K562 (cell line): ENCODE data around the gene ZEB2. TPM values are rescaled to one million over a fixed set of nuclear protein-coding genes. Genes with fewer than 3 reads are reported as not detected.

Experiments
- ARHGAP35 ChIP-seq: fragments of 450-650 bp; IDR thresholded peaks from 2 replicates; pipeline ENCODE4 v1.6.1; 2018; ENCODE audit not compliant: partially characterized antibody
- ARID3A ChIP-seq: IDR thresholded peaks from 2 replicates; pipeline ENCODE4 v1.6.1; 2012; ENCODE audit warnings: low read depth, low read length, improper control_type of control experiment, borderline replicate concordance
- CBFA2T2 ChIP-seq: fragments of 450-650 bp; conservative IDR thresholded peaks from 2 replicates; pipeline ENCODE4 v1.6.1; 2017; ENCODE audit warnings: mild to moderate bottlenecking
- CBFA2T3 ChIP-seq: fragments of 450-650 bp; IDR thresholded peaks from 2 replicates; pipeline ENCODE4 v1.6.1; 2017
- CTCFL ChIP-seq: IDR thresholded peaks from 2 replicates; pipeline ENCODE4 v1.6.1; 2011; ENCODE audit warnings: borderline replicate concordance, low read depth, mild to moderate bottlenecking, moderate library complexity, low read length; ENCODE audit not compliant: insufficient read depth, poor library complexity, severe bottlenecking
- EHMT2 ChIP-seq: fragments of 450-650 bp; IDR thresholded peaks from 2 replicates; pipeline ENCODE4 v1.6.1; 2018; ENCODE audit warnings: antibody characterized with exemption
- KLF10 ChIP-seq: fragments of 250-450 bp; sonication (Bioruptor Pico); IDR thresholded peaks from 2 replicates; pipeline ENCODE4 v1.6.1; 2021; ENCODE audit warnings: matching md5 sums
- MEIS2 ChIP-seq: fragments of 450-650 bp; IDR thresholded peaks from 2 replicates; pipeline ENCODE4 v1.6.1; 2014; ENCODE audit warnings: mild to moderate bottlenecking; ENCODE audit not compliant: partially characterized antibody
- NEUROD1 ChIP-seq: fragments of 150-350 bp; IDR thresholded peaks from 2 replicates; pipeline ENCODE4 v1.6.1; 2014; ENCODE audit warnings: borderline replicate concordance, low read length, low read depth; ENCODE audit not compliant: partially characterized antibody
- NFXL1 ChIP-seq: fragments of 450-650 bp; formaldehyde crosslinking; IDR thresholded peaks from 2 replicates; pipeline ENCODE4 v1.4.0; 2021; ENCODE audit warnings: mild to moderate bottlenecking
- POLR2B ChIP-seq: fragments of 450-650 bp; IDR thresholded peaks from 2 replicates; pipeline ENCODE4 v1.6.1; 2018; ENCODE audit warnings: low read depth; ENCODE audit not compliant: partially characterized antibody
- RHOXF2B ChIP-seq: fragments of 250-450 bp; sonication (Bioruptor Pico); conservative IDR thresholded peaks from 2 replicates; pipeline ENCODE4 v1.5.1; 2021
- SLC30A9 ChIP-seq: fragments of 250-450 bp; sonication (Bioruptor Pico); IDR thresholded peaks from 2 replicates; pipeline ENCODE4 v1.8.0; 2022; ENCODE audit warnings: mild to moderate bottlenecking, moderate library complexity
- SMAD2 ChIP-seq: fragments of 150-350 bp; IDR thresholded peaks from 2 replicates; pipeline ENCODE4 v1.6.1; 2014; ENCODE audit warnings: low read depth, mild to moderate bottlenecking, low read length
- SMARCE1 ChIP-seq: fragments of 450-650 bp; IDR thresholded peaks from 2 replicates; pipeline ENCODE4 v1.7.1; 2016; ENCODE audit warnings: mild to moderate bottlenecking
- SRSF7 ChIP-seq: fragments of 200-400 bp; formaldehyde crosslinking; optimal IDR thresholded peaks from 2 replicates; pipeline ENCODE3; 2017; ENCODE audit warnings: mild to moderate bottlenecking, low read depth, low read length
- TARDBP ChIP-seq: fragments of 450-650 bp; IDR thresholded peaks from 2 replicates; pipeline ENCODE4 v1.6.1; 2016
- TBP ChIP-seq: optimal IDR thresholded peaks from 2 replicates; pipeline ENCODE3; 2011; ENCODE audit warnings: low read depth, low read length, improper control_type of control experiment
- ZBTB11 ChIP-seq, 3 experiments: fragments of 200-800 bp in 1 of 3; fragments of 250-450 bp in 1 of 3; fragments of 450-650 bp in 1 of 3; sonication (Bioruptor Pico) in 1 of 3; sonication (Bioruptor generic) in 1 of 3; formaldehyde crosslinking in 1 of 3; IDR thresholded peaks; 2 replicates each; pipeline versions ENCODE4 v1.6.1 to v1.8.0; 2016 to 2022; ENCODE audit warnings: mild to moderate bottlenecking in 2 of 3, missing genetic modification characterization in 2 of 3, missing compliant biosample characterization in 1 of 3, moderate library complexity in 1 of 3
- ZFPM2 ChIP-seq: fragments of 250-450 bp; sonication (Bioruptor Pico); IDR thresholded peaks from 2 replicates; pipeline ENCODE4 v1.5.1; 2022; ENCODE audit warnings: mild to moderate bottlenecking
- ZNF124 ChIP-seq: sonication (generic); formaldehyde crosslinking; IDR thresholded peaks from 2 replicates; pipeline ENCODE4 v1.8.1; 2022; ENCODE audit warnings: missing genetic modification reagents
- ZNF134 ChIP-seq: fragments of 250-450 bp; sonication (Bioruptor Pico); conservative IDR thresholded peaks from 2 replicates; pipeline ENCODE4 v1.4.0; 2020
- ZNF354B ChIP-seq: fragments of 250-450 bp; sonication (Bioruptor Pico); IDR thresholded peaks from 2 replicates; pipeline ENCODE4 v1.4.0; 2020
- ZNF584 ChIP-seq: fragments of 200-800 bp; sonication (Bioruptor generic); IDR thresholded peaks from 2 replicates; pipeline ENCODE4 v1.6.1; 2016; ENCODE audit warnings: low read depth, mild to moderate bottlenecking, missing genetic modification characterization, missing compliant biosample characterization
- polyA plus RNA-seq, 8 experiments: library from polyadenylated mRNA; depleted of rRNA in 4 of 8; stranded (reverse) in 5 of 8; unstranded in 3 of 8; fragments of >200 nt; fragmentation: Nextera tagmentation in 2 of 8; fragmentation: Illumina TruSeq in 1 of 8; extraction: Ambion mirVana in 2 of 8; extraction: Trizol in 1 of 8; gene quantifications; 2 replicates each; pipeline versions ENCODE4 v1.2.1 to v1.2.3, GENCODE V29; 2011 to 2014; ENCODE audit warnings: inconsistent platforms in 1 of 8, missing spikeins in 1 of 8
- total RNA-seq, 7 experiments: library from RNA; depleted of rRNA in 6 of 7; stranded (reverse); fragments of >200 nt in 6 of 7; fragmentation: Illumina TruSeq in 2 of 7; extraction: Trizol in 2 of 7; gene quantifications; 2 replicates each; pipeline versions ENCODE4 v1.2.1 to v1.2.3, GENCODE V29; 2011 to 2021; ENCODE audit warnings: low replicate concordance in 1 of 7

The ZEB2 gene
- total and polyA plus RNA-seq, 9 of the 15 experiments (the other 6 are each of a cell fraction or from before 2014, with no cell fraction given): 15.1 to 113 (median 72.3) TPM

GRCh38 chr2:144370937-144371584 is 148.9 kb downstream of the ZEB2 start (continued):
- TF ChIP-seq SMAD2: no peak
- TF ChIP-seq ZNF124: no peak
- no peak for TF ChIP-seq KLF10
- TF ChIP-seq SLC30A9 (CRISPR knock-in tag): no peak
- TF ChIP-seq EHMT2: no peak
- TF ChIP-seq MEIS2: peak; percentile 87
- TF ChIP-seq TBP: peak; percentile 6
- no peak for TF ChIP-seq NFXL1 (CRISPR knock-in tag)
- TF ChIP-seq ZNF134 (CRISPR knock-in tag): no peak
- TF ChIP-seq ZFPM2 (CRISPR knock-in tag): no peak
- TF ChIP-seq ZNF584 (CRISPR knock-in tag): 0 out of 2 replicates have a peak, but pooled peaks have one; percentile 8
- peak; percentile 77 for TF ChIP-seq CBFA2T2
- TF ChIP-seq ARID3A: 0 out of 2 replicates have a peak, but pooled peaks have one; percentile 46
- no peak for TF ChIP-seq NEUROD1
- TF ChIP-seq ZBTB11 (CRISPR knock-in tag; IDR thresholded peaks at IDR 0.05): peak in 1 of 3 experiments; percentile 57; a peak in 1 of 6 replicates
- TF ChIP-seq RHOXF2B: no peak
- peak; percentile 90 for TF ChIP-seq CBFA2T3
- peak; percentile 74 for TF ChIP-seq SMARCE1
- TF ChIP-seq CTCFL: no peak
- TF ChIP-seq SRSF7: no peak
- TF ChIP-seq ARHGAP35: no peak
- no peak for TF ChIP-seq TARDBP
- no peak for TF ChIP-seq POLR2B
- no peak for TF ChIP-seq ZNF354B (CRISPR knock-in tag)
